HG02571 (cell line): Measurements from ENCODE around the gene KLHL42.
"Not testable (repeated sequence)": the region's sequence is repeated elsewhere in the genome, so short reads cannot be mapped to it uniquely, and the experiment has no call there.

Experiments used
- ATAC-seq: cut with Tn5 transposase; IDR thresholded peaks from one replicate; pipeline ENCODE4 v1.9.1; 2021; ENCODE audit warnings: mild to moderate bottlenecking, moderate library complexity; ENCODE audit not compliant: unreplicated experiment

The KLHL42 gene

GRCh38 chr12:27779920-27780611 is at the start of gene KLHL42, which contains the start of gene MANSC4:
KLHL42 (plus strand) TSS chr12:27780233; CDS start chr12:27780331, 98 bp downstream.
MANSC4 (minus strand) TSS chr12:27780236; CDS start chr12:27771276, 8,960 bp downstream.
- ATAC-seq, result peak; percentile 72

- ATAC-seq, result no peak
Observed at GRCh38 chr12:27732281-27732680, 47.8 kb upstream of the KLHL42 start.

- ATAC-seq, result no peak
Observed at GRCh38 chr12:27733052-27733656, 46.9 kb upstream of the KLHL42 start.

GRCh38 chr12:27733791-27734190 is 46.2 kb upstream of the KLHL42 start:
- no peak for ATAC-seq

GRCh38 chr12:27734321-27734720 is 45.7 kb upstream of the KLHL42 start:
- not testable (repeated sequence) for ATAC-seq

GRCh38 chr12:27743601-27744000 is 36.4 kb upstream of the KLHL42 start:
- ATAC-seq, result no peak

GRCh38 chr12:27745734-27746133 is 34.3 kb upstream of the KLHL42 start:
- ATAC-seq, result not testable (repeated sequence)

- no peak for ATAC-seq
Observed at GRCh38 chr12:27747111-27747820, 32.8 kb upstream of the KLHL42 start.

- ATAC-seq, result no peak
Observed at GRCh38 chr12:27751386-27752047, 28.5 kb upstream of the KLHL42 start.

GRCh38 chr12:27754795-27755194 is 25.2 kb upstream of the KLHL42 start:
- no peak for ATAC-seq

GRCh38 chr12:27756670-27757195 is 23.3 kb upstream of the KLHL42 start:
- no peak for ATAC-seq

- ATAC-seq, result no peak
Observed at GRCh38 chr12:27762757-27763156, 17.3 kb upstream of the KLHL42 start.

- ATAC-seq, result no peak
Observed at GRCh38 chr12:27766587-27766986, 13.4 kb upstream of the KLHL42 start.

- ATAC-seq, result no peak
Observed at GRCh38 chr12:27769142-27769673, 10.8 kb upstream of the KLHL42 start.

GRCh38 chr12:27771481-27772327 is 8.3 kb upstream of the KLHL42 start:
- no peak for ATAC-seq

- no peak for ATAC-seq
Observed at GRCh38 chr12:27772328-27773049, 7.5 kb upstream of the KLHL42 start.

- no peak for ATAC-seq
Observed at GRCh38 chr12:27777141-27777540, 2.9 kb upstream of the KLHL42 start.

GRCh38 chr12:27778206-27778605 is 1.8 kb upstream of the KLHL42 start:
- no peak for ATAC-seq

GRCh38 chr12:27779416-27779919 is 565 bp upstream of the KLHL42 start:
- ATAC-seq, result peak; percentile 2
